Retinal pigment epithelial cell (primary cell): Measurements from ENCODE around the gene LSG1.

Source experiments
- DNase-seq: peaks from one replicate; pipeline ENCODE4 v3.0.0-alpha.2; 2010; ENCODE audit warnings: low read depth
- H3K4me3 ChIP-seq: 2 replicates; pipeline ENCODE4 v1.5.1; 2011; ENCODE audit warnings: mild to moderate bottlenecking, low read length, control low read depth, moderate library complexity
- TF ChIP-seq, protein P1 (sequence below): conservative IDR thresholded peaks from 2 replicates; pipeline ENCODE4 v1.5.1; 2011; ENCODE audit warnings: low read depth, low read length, control low read depth, inconsistent platforms

The LSG1 gene

DNA sequence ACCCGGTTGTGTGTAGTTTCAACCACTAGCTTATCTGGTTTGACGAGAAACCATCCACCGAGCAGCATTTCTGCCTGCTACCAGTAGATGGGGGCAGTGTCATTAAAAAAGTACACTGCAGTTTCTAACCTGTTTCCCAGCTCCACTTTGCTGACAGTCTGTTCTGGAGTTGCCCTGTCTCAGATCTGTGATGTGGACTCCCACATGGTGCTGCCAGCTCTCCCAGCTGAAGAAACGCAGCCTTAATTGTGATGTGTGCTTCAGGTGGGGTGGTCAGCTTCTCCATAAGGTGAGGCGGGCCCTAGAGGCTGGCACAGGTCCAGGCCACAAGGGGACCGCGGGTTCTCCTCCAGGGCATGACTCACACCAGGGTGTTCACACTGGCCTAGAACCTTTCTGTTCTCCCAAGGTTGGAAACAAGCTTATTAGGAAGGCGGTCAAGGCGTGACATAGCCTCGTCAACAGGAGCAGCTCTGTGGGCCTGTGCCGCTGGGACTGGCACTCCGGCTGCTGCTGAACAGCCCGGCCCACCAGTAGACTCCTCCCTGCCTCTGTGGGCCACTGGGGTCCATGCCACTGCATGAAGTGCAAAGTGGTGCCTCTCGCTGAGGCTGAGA lies 10.8 kb upstream of the LSG1 start:
- no peak overlapping the region for H3K4me3 ChIP-seq
- DNase-seq = peak; percentile 58
- TF ChIP-seq, protein P1, sequence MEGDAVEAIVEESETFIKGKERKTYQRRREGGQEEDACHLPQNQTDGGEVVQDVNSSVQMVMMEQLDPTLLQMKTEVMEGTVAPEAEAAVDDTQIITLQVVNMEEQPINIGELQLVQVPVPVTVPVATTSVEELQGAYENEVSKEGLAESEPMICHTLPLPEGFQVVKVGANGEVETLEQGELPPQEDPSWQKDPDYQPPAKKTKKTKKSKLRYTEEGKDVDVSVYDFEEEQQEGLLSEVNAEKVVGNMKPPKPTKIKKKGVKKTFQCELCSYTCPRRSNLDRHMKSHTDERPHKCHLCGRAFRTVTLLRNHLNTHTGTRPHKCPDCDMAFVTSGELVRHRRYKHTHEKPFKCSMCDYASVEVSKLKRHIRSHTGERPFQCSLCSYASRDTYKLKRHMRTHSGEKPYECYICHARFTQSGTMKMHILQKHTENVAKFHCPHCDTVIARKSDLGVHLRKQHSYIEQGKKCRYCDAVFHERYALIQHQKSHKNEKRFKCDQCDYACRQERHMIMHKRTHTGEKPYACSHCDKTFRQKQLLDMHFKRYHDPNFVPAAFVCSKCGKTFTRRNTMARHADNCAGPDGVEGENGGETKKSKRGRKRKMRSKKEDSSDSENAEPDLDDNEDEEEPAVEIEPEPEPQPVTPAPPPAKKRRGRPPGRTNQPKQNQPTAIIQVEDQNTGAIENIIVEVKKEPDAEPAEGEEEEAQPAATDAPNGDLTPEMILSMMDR = peak; percentile 90

DNA sequence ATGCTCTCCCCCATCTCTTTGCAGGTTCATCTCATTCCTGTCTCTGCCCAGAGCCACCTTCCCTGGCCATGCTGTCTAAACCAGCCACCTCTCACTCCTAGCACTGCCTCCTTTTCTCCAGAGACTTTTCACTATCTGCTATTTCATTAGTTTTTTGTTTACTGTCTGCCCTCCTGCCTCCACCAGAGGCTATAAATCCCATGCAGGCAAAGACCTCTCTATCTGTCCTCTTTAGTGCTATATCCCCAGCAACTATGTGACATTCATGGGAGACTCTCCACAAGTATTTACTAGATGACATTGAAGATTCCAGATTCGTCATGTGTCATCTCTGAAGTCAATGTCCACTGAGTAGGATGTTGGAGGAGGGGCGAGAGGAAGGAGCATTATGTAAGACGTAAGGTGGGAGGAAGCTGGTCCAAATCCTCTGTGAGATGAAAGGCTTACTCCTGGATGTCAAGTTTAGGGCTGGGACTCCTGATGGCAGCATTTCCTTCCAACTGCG lies 10.2 kb upstream of the LSG1 start:
- H3K4me3 ChIP-seq = no peak overlapping the region
- TF ChIP-seq, protein P1 = no peak
- DNase-seq = no peak

DNA sequence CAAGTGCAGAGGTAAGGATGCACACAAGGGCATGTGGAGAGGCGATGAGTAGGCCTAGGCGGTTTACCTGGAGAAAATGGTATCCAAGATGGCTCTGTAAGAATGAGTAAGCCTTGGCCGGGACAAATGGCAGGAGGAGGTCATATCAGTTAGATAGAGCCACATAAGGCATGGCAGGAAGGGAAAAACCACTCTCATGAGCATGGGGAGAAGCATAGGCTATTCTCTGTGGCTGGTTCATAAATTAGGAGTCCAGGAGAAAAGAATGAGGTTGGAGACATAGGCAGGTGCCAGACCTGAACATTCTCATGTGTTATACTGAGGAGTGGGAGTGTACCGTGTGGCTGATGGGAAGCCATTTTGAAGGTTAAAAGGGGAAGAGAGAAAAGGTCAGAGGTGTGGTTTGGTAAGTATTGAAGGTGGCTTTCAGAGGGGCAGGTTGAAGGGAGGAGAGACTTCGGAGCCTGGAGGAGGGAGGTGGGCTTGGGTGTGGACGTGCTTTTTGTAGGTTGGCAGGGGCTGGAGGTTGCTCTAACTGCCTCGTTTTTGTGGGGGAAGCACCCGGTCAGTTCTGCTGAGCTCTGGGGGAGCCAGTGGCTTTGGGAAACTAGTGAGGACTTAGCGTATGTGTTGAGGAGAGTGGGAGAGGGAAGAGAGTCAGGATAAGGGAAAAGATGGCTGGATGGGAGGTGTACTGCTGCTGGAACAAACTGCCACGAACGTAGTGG lies 9.1 kb upstream of the LSG1 start:
- TF ChIP-seq, protein P1 = no peak
- no peak for DNase-seq
- H3K4me3 ChIP-seq = no peak overlapping the region

DNA sequence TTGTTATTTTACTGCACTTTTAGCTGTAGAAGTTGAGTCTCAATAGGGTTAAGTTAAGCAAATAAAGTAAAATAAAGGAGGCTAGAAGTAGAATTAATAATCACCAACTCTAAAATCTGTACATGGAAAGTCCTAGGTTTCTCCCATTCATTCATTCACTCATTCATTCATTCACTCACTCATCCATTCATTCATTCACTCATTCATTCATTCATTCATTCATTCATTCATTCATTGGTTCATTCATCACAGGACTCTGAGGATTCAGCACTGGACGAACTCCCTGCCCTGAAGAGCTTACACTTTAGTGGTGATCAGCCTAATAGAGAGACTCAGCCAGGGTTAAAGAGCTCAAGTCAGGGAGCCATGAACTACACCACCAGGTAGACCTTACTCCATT lies 4.5 kb upstream of the LSG1 start:
- no peak overlapping the region for H3K4me3 ChIP-seq
- DNase-seq = no peak
- TF ChIP-seq, protein P1 = no peak

DNA sequence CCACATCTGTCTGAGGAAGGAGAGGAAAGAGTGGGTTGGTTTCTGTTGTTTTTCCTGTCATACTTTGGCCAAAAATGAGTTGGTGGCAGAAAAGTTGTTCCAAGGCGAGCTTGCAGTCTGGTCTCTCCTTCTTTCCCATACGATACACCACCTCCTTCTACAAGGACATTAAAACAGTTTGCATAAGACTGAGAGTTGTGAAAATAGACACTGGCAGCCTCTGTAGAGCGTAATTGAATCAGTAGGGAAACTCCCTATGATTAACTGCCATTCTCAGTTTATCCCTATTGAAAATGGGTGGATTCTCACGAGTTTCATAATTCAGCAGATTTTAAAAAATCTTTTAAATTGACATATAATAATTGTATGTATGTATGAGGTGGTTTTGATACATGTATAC lies 3.7 kb upstream of the LSG1 start:
- H3K4me3 ChIP-seq = no peak overlapping the region
- TF ChIP-seq, protein P1 = no peak
- no peak for DNase-seq

DNA sequence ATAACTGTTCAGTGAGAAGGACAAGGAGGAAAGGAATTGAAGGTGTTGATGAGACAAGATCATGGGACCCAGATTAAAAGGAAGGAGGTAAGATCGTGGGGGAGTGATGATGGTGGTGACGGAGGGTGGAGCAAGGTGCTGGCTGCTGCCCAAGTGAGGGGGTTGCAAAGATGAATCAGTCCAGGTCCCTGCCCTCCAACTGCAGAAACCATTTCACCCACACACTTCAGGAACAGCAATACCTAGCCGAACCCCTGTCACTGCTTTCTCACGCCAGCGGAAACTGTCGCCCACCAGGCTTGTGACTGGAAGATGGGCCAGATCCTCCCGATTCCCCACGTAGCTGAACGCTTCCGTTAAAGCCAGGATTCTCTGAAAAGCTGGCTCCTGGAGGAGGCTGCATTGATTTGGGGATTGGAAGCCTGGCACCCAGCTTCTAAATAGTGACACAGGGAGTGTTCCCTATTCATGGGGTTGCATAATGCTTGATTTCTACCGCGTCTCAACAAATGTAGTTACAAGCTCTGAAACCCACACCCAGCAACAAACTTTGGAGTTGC lies 3.2 kb upstream of the LSG1 start:
- no peak overlapping the region for H3K4me3 ChIP-seq
- DNase-seq = no peak
- TF ChIP-seq, protein P1 = no peak

DNA sequence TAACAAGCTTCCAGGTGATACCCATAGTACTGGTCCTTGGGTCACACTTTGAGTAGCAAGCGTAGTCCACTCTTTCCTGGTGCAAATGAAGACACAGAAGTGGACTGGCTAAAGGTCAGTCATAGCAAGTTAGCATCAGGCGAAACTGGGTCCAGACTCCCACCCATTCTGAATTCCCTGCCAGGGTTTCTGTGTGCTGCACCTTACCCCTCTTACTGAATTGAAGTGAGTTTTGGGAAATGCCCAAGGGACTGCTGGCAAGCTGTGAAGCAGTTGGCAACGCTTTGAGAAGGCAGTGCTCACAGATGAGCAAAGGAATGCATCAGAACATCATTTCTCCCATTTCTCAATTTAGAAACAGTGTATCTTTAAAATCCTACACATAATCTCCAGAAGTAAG lies 1.8 kb upstream of the LSG1 start:
- DNase-seq = no peak
- TF ChIP-seq, protein P1 = no peak

More for the DNA sequence above, 1.8 kb upstream of the LSG1 start:
- no peak overlapping the region for H3K4me3 ChIP-seq
